GM18507 (cell line): ENCODE results near the gene CFAP100.

ENCODE experiments used
- DNase-seq: peaks from one replicate; pipeline ENCODE4 v3.0.0; 2011; ENCODE audit warnings: low read depth; ENCODE audit not compliant: insufficient read length; ENCODE audit errors: extremely low spot score
- FAIRE-seq: peaks from 2 replicates; lab custom pipeline; 2011; peaks lifted over from hg19 to GRCh38; lab: Jason Lieb, UNC

Gene CFAP100

GRCh38 chr3:126469479-126469878 lies 74.8 kb downstream of the CFAP100 start:
- FAIRE-seq (no peak), DNase-seq (no peak)

- peak; percentile 5 for FAIRE-seq
- DNase-seq = no peak
These were observed 77.7 kb downstream of the CFAP100 start for GRCh38 chr3:126472277-126473006.

- FAIRE-seq = no peak
- DNase-seq = no peak
These were observed 78.8 kb downstream of the CFAP100 start for GRCh38 chr3:126473292-126474168.

- DNase-seq (peak; percentile 25), FAIRE-seq (no peak)
These were observed 80.0 kb downstream of the CFAP100 start for GRCh38 chr3:126474498-126475412.

GRCh38 chr3:126475413-126476114 lies 80.9 kb downstream of the CFAP100 start, which contains the start of gene ZXDC:
ZXDC (minus strand) TSS chr3:126475891; CDS start chr3:126475865, 26 bp downstream.
- DNase-seq (peak; percentile 100), FAIRE-seq (peak; percentile 94)

GRCh38 chr3:126476166-126477060 lies 81.7 kb downstream of the CFAP100 start:
- DNase-seq (no peak), FAIRE-seq (no peak)

- DNase-seq (no peak), FAIRE-seq (no peak)
These were observed 82.3 kb downstream of the CFAP100 start for GRCh38 chr3:126477061-126477380.

GRCh38 chr3:126478581-126479310 lies 84.0 kb downstream of the CFAP100 start:
- DNase-seq (no peak), FAIRE-seq (no peak)

- FAIRE-seq (no peak), DNase-seq (no peak)
These were observed 84.9 kb downstream of the CFAP100 start for GRCh38 chr3:126479642-126480041.

- DNase-seq (no peak), FAIRE-seq (no peak)
These were observed 85.5 kb downstream of the CFAP100 start for GRCh38 chr3:126480206-126480605.

- no peak for FAIRE-seq
- no peak for DNase-seq
These were observed 86.2 kb downstream of the CFAP100 start for GRCh38 chr3:126480861-126481260.

GRCh38 chr3:126481808-126482502 lies 87.2 kb downstream of the CFAP100 start:
- no peak for DNase-seq
- FAIRE-seq = no peak

GRCh38 chr3:126482503-126483255 lies 88.0 kb downstream of the CFAP100 start:
- no peak for FAIRE-seq

GRCh38 chr3:126483321-126483761 lies 88.6 kb downstream of the CFAP100 start:
- FAIRE-seq (no peak), DNase-seq (no peak)

More at GRCh38 chr3:126482503-126483255, 88.0 kb downstream of the CFAP100 start:
- DNase-seq = no peak

GRCh38 chr3:126484148-126484547 lies 89.4 kb downstream of the CFAP100 start:
- DNase-seq = no peak
- FAIRE-seq = no peak

- DNase-seq (no peak), FAIRE-seq (no peak)
These were observed 90.0 kb downstream of the CFAP100 start for GRCh38 chr3:126484662-126485061.
